ENCODE results near the gene SIRPB2. TPM values are rescaled to one million over a fixed set of nuclear protein-coding genes. Genes with fewer than 3 reads are reported as not detected.

The SIRPB2 gene
- total and polyA plus RNA-seq, 10 of the 15 experiments (the other 5 are each of a cell fraction or from before 2014, with no cell fraction given), result not detected

DNA sequence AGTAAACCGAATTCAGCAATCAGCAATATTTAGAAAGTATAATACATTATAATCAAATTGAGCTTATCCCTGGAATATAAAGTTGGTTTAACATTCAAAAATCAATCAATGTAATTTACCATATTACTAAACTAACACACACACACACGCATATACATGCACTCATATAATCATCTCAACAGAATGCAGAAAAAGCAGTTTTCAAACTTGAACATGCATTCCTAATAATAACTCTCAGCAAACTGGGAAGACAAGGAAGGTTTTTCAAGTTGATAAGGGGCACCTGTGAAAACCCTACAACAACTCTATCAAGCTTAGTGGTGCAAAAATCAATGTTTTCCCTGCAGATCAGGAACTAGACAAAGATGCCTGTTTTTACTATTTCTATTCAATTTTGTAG, 4.7 kb downstream of the SIRPB2 start (continued):
- TF ChIP-seq, protein P1, sequence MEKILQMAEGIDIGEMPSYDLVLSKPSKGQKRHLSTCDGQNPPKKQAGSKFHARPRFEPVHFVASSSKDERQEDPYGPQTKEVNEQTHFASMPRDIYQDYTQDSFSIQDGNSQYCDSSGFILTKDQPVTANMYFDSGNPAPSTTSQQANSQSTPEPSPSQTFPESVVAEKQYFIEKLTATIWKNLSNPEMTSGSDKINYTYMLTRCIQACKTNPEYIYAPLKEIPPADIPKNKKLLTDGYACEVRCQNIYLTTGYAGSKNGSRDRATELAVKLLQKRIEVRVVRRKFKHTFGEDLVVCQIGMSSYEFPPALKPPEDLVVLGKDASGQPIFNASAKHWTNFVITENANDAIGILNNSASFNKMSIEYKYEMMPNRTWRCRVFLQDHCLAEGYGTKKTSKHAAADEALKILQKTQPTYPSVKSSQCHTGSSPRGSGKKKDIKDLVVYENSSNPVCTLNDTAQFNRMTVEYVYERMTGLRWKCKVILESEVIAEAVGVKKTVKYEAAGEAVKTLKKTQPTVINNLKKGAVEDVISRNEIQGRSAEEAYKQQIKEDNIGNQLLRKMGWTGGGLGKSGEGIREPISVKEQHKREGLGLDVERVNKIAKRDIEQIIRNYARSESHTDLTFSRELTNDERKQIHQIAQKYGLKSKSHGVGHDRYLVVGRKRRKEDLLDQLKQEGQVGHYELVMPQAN (conservative IDR thresholded peaks at IDR 0.05), result no peak
- TF ChIP-seq RELA (IDR thresholded peaks at IDR 0.05; ENCODE audit: borderline replicate concordance, partially characterized antibody), result no peak
- TF ChIP-seq POLR2A (IDR thresholded peaks at IDR 0.05; ENCODE audit: low read depth, low read length), result no peak

- ChIA-PET RAD21 (ENCODE audit: unreplicated experiment) (no interaction called here), POLR2A (no interaction called here), SMC1A (ENCODE audit: uncharacterized antibody, unreplicated experiment) (interaction anchor here (0.6 kb wide), 1 partner anchor 9 kb away, joined by 3 read pairs; no protein-coding TSS in a partner anchor), CTCF (interaction anchor here (0.5 kb wide), 1 partner anchor 255 kb away, joined by 3 read pairs; no protein-coding TSS in a partner anchor)
- TF ChIP-seq POLR2AphosphoS2 (IDR thresholded peaks at IDR 0.05; ENCODE audit: low read depth, low read length), result no peak
- TF ChIP-seq STAT3 (IDR thresholded peaks at IDR 0.05; ENCODE audit: low read depth, low read length), result no peak
- no peak for TF ChIP-seq ETV6 (conservative IDR thresholded peaks at IDR 0.05 in 1 of 2, IDR thresholded peaks at IDR 0.05 in 1 of 2; ENCODE audit: borderline replicate concordance in 1 of 2, low read depth in 1 of 2)
- intact Hi-C loops (cut with micrococcal nuclease; ENCODE audit: unreplicated experiment) (no loop called here), in situ Hi-C loops (cut with MboI) (no loop called here)
- Histone ChIP-seq H2AFZ (ENCODE audit: control insufficient read depth, low read depth, low read length) (no peak overlapping the region), H3K9ac (ENCODE audit: control insufficient read depth, insufficient read depth, low read length) (no peak overlapping the region), H3K36me3 (ENCODE audit: control insufficient read depth in 2 of 2, insufficient read depth in 2 of 2, low read length in 1 of 2) (no peaks in the 10 kb centered on the region), H3K27ac (ENCODE audit: control insufficient read depth, insufficient read depth) (no peak overlapping the region), H3K27me3 (replicated peaks in 1 of 2; ENCODE audit: control insufficient read depth in 2 of 2, insufficient read depth in 2 of 2, low read length in 1 of 2) (peaks cover 0 to 2% of the 10 kb centered on the region in 2 experiments; a peak in 2 of 4 replicates), H3K9me3 (replicated peaks; ENCODE audit: control insufficient read depth, insufficient read depth, low read length) (no peaks in the 10 kb centered on the region), H3K4me2 (ENCODE audit: control insufficient read depth, insufficient read depth) (no peak overlapping the region), H3K4me1 (ENCODE audit: control insufficient read depth, insufficient read depth, low read length) (no peaks in the 10 kb centered on the region), H3K4me3 (no peak overlapping the region), H3K79me2 (ENCODE audit: control insufficient read depth, insufficient read depth, low read length) (no peaks in the 10 kb centered on the region), H4K20me1 (ENCODE audit: control insufficient read depth, insufficient read depth) (no peaks in the 10 kb centered on the region)
- 22% methylated on average over 5 of the region's 5 CpGs for WGBS (ENCODE audit: insufficient coverage, insufficient replicate concordance, low lambda C conversion rate, missing lambda C conversion rate)
- ATAC-seq, result no peak
- no peak for DNase-seq (ENCODE audit: low read depth, low spot score)
- no TSS peak for BruUV-seq (replicated peaks)
- no peak for FAIRE-seq
These were observed 6.6 kb downstream of the SIRPB2 start for GRCh38 chr20:1484438-1485116.

Data from GM12878 (cell line).